NB4 (cell line): Measurements from ENCODE around the gene UNC13C.

Experiments
- POLR2A ChIP-seq: IDR thresholded peaks from 2 replicates; pipeline ENCODE4 v1.6.1; 2011; ENCODE audit warnings: mild to moderate bottlenecking; ENCODE audit not compliant: insufficient read length; ENCODE audit errors: extremely low read depth
- TF ChIP-seq, protein P1 (sequence below): IDR thresholded peaks from one replicate; pipeline ENCODE4 v1.5.1; 2012; ENCODE audit warnings: low read depth, low read length
- TF ChIP-seq, protein P2 (sequence below): IDR thresholded peaks from 2 replicates; pipeline ENCODE4 v1.6.1; 2011; ENCODE audit warnings: low read depth, low read length

DNA sequence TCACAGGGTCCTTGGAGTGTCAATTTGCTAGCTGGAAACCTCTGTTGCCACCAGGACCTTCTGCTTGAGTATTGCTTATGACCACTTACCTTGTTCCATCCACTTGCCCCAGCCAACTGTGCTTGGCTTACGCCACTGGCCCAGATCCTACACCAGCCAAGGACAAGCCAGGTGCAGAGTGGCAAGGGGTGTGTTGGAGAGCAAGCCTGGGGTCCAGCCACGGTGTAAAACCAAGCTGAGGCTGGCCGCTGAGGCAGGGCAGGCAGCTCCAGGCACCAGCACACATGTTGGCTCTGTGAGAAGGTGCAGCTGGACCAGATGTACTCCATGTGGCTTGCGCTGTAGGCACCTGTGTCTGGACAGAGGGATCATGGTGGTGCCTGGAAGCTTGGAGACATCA, 248.2 kb downstream of the UNC13C start:
- TF ChIP-seq, protein P1, sequence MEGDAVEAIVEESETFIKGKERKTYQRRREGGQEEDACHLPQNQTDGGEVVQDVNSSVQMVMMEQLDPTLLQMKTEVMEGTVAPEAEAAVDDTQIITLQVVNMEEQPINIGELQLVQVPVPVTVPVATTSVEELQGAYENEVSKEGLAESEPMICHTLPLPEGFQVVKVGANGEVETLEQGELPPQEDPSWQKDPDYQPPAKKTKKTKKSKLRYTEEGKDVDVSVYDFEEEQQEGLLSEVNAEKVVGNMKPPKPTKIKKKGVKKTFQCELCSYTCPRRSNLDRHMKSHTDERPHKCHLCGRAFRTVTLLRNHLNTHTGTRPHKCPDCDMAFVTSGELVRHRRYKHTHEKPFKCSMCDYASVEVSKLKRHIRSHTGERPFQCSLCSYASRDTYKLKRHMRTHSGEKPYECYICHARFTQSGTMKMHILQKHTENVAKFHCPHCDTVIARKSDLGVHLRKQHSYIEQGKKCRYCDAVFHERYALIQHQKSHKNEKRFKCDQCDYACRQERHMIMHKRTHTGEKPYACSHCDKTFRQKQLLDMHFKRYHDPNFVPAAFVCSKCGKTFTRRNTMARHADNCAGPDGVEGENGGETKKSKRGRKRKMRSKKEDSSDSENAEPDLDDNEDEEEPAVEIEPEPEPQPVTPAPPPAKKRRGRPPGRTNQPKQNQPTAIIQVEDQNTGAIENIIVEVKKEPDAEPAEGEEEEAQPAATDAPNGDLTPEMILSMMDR = no peak
- no peak for TF ChIP-seq POLR2A
- TF ChIP-seq, protein P2, sequence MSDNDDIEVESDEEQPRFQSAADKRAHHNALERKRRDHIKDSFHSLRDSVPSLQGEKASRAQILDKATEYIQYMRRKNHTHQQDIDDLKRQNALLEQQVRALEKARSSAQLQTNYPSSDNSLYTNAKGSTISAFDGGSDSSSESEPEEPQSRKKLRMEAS = no peak
